ENCODE measurements around the gene ROMO1.

- TF ChIP-seq ZNF792 (tag by site-specific recombination; IDR thresholded peaks at IDR 0.05): no peak
- TF ChIP-seq CTCF (tag by site-specific recombination; IDR thresholded peaks at IDR 0.05): no peak
Measured at GRCh38 chr20:35681960-35682359, 17.2 kb upstream of the ROMO1 start.
